ENCODE data around the gene POMGNT1.

The POMGNT1 gene

GRCh38 chr1:46153732-46154131 is 44.5 kb downstream of the POMGNT1 start:
- H3K27ac ChIP-seq (ENCODE audit: low read length, poor library complexity, severe bottlenecking) = no peak overlapping the region
- no peaks in the 10 kb centered on the region for H3K9me3 ChIP-seq (ENCODE audit: control insufficient read depth, low read length)
- WGBS = 95% methylated on average over 1 of the region's 1 CpG
- no peak overlapping the region for H3K23ac ChIP-seq (ENCODE audit: low read length in 2 of 2)
- H3K14ac ChIP-seq (ENCODE audit: low read length in 2 of 2) = no peak overlapping the region
- no peak overlapping the region for H3K18ac ChIP-seq (ENCODE audit: low read depth in 1 of 2, low read length in 2 of 2)
- no peaks in the 10 kb centered on the region for H3K79me1 ChIP-seq (replicated peaks; ENCODE audit: low read length, poor library complexity, severe bottlenecking)
- DNase-seq = no peak
- H2BK5ac ChIP-seq (ENCODE audit: low read depth, low read length, poor library complexity, severe bottlenecking) = no peak overlapping the region
- no peak overlapping the region for H3K4me2 ChIP-seq (ENCODE audit: low read length, poor library complexity, severe bottlenecking)
- no peaks in the 10 kb centered on the region for H3K27me3 ChIP-seq (ENCODE audit: control insufficient read depth in 1 of 2, insufficient read depth in 1 of 2, low read length in 2 of 2)
- no peak overlapping the region for H3K4me3 ChIP-seq (ENCODE audit: insufficient read depth in 1 of 2, low read depth in 1 of 2, low read length in 2 of 2)
- no peak overlapping the region for H3K4ac ChIP-seq (ENCODE audit: low read depth in 1 of 2, low read length in 2 of 2)
- H2BK15ac ChIP-seq (ENCODE audit: low read depth, poor library complexity, severe bottlenecking) = no peak overlapping the region
- peaks cover 2% of the 10 kb centered on the region for H3K4me1 ChIP-seq (ENCODE audit: control insufficient read depth, insufficient read depth, low read depth, low read length)
- no peak overlapping the region for H2BK120ac ChIP-seq (ENCODE audit: low read depth, low read length)
- H3K9ac ChIP-seq (ENCODE audit: low read length) = no peak overlapping the region
- H4K8ac ChIP-seq (ENCODE audit: low read length) = no peak overlapping the region
- no peak overlapping the region for H2AK5ac ChIP-seq (ENCODE audit: low read length, severe bottlenecking)
- H3K36me3 ChIP-seq (ENCODE audit: control insufficient read depth in 1 of 2, insufficient read depth in 2 of 2, low read depth in 1 of 2, low read length in 2 of 2) = no peaks in the 10 kb centered on the region
- no peak overlapping the region for H2BK12ac ChIP-seq (ENCODE audit: low read length in 2 of 2)
- no peak overlapping the region for H4K91ac ChIP-seq (ENCODE audit: low read length)
- H2AFZ ChIP-seq (ENCODE audit: low read depth, low read length) = no peak overlapping the region

DNA sequence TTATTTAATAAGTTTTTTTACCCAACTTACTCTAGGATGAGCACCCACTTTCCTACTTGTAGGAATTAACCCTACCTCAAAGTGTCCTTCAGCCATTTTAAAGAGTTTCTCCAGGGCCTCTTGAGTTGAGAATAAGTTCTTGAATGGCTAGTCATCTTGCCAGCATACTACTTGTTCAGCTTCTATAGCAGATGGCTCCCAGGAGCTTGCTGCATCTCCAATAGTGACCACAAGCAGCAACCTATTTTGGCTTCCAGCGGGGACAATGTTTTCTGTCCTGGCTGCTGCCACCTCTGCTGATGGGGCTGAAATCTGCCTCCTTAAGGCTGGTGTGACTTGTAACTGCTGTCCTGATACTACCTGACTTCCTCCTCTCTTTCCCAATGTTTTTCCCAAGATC is 45.0 kb downstream of the POMGNT1 start:
- WGBS = 100% methylated on average over 1 of the region's 1 CpG
- Histone ChIP-seq H4K91ac (ENCODE audit: low read length) (no peak overlapping the region), H3K4me2 (ENCODE audit: low read length, poor library complexity, severe bottlenecking) (no peak overlapping the region), H3K79me1 (replicated peaks; ENCODE audit: low read length, poor library complexity, severe bottlenecking) (no peaks in the 10 kb centered on the region), H2AK5ac (ENCODE audit: low read length, severe bottlenecking) (no peak overlapping the region), H4K8ac (ENCODE audit: low read length) (no peak overlapping the region), H3K9me3 (ENCODE audit: control insufficient read depth, low read length) (no peaks in the 10 kb centered on the region), H2BK5ac (ENCODE audit: low read depth, low read length, poor library complexity, severe bottlenecking) (no peak overlapping the region), H3K18ac (ENCODE audit: low read depth in 1 of 2, low read length in 2 of 2) (no peak overlapping the region), H2BK120ac (ENCODE audit: low read depth, low read length) (no peak overlapping the region), H3K4me1 (ENCODE audit: control insufficient read depth, insufficient read depth, low read depth, low read length) (peaks cover 1% of the 10 kb centered on the region), H3K14ac (ENCODE audit: low read length in 2 of 2) (no peak overlapping the region), H2AFZ (ENCODE audit: low read depth, low read length) (no peak overlapping the region), H3K27ac (ENCODE audit: low read length, poor library complexity, severe bottlenecking) (no peak overlapping the region), H2BK12ac (ENCODE audit: low read length in 2 of 2) (no peak overlapping the region), H3K27me3 (ENCODE audit: control insufficient read depth in 1 of 2, insufficient read depth in 1 of 2, low read length in 2 of 2) (peaks cover 0 to 1% of the 10 kb centered on the region in 2 experiments), H2BK15ac (ENCODE audit: low read depth, poor library complexity, severe bottlenecking) (no peak overlapping the region), H3K4me3 (ENCODE audit: insufficient read depth in 1 of 2, low read depth in 1 of 2, low read length in 2 of 2) (no peak overlapping the region), H3K4ac (ENCODE audit: low read depth in 1 of 2, low read length in 2 of 2) (no peak overlapping the region), H3K9ac (ENCODE audit: low read length) (no peak overlapping the region), H3K36me3 (ENCODE audit: control insufficient read depth in 1 of 2, insufficient read depth in 2 of 2, low read depth in 1 of 2, low read length in 2 of 2) (no peaks in the 10 kb centered on the region), H3K23ac (ENCODE audit: low read length in 2 of 2) (no peak overlapping the region)
- DNase-seq = no peak

DNA sequence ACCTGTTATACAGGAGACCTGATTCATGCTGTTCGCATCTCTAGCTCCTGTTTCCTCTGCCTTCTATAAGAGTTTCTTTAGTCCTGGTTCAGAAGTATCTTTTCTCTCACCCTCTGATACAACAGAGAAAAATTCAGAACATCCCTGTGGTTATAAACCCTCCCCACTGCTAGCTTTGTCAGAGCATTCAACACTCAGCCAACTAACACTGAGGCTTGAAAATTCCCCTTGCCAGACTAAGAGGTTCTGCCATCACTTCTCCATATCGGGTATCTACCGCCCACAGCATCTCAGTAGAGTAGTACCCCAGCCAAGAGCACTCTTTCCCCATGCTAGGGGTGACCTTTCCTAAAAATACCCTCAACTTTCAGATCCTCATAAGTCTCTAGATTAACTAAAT is 46.2 kb downstream of the POMGNT1 start:
- H2BK120ac ChIP-seq (ENCODE audit: low read depth, low read length) = no peak overlapping the region
- no peak overlapping the region for H3K14ac ChIP-seq (ENCODE audit: low read length in 2 of 2)
- H3K27me3 ChIP-seq (ENCODE audit: control insufficient read depth in 1 of 2, insufficient read depth in 1 of 2, low read length in 2 of 2) = peaks cover 0 to 4% of the 10 kb centered on the region in 2 experiments
- H3K4ac ChIP-seq (ENCODE audit: low read depth in 1 of 2, low read length in 2 of 2) = no peak overlapping the region
- H2AFZ ChIP-seq (ENCODE audit: low read depth, low read length) = no peak overlapping the region
- H2BK12ac ChIP-seq (ENCODE audit: low read length in 2 of 2) = no peak overlapping the region
- no peaks in the 10 kb centered on the region for H3K9me3 ChIP-seq (ENCODE audit: control insufficient read depth, low read length)
- no peak overlapping the region for H4K8ac ChIP-seq (ENCODE audit: low read length)
- DNase-seq = peak; percentile 44
- WGBS = 96% methylated on average over 3 of the region's 3 CpGs
- no peak overlapping the region for H2BK15ac ChIP-seq (ENCODE audit: low read depth, poor library complexity, severe bottlenecking)
- H3K79me1 ChIP-seq (replicated peaks; ENCODE audit: low read length, poor library complexity, severe bottlenecking) = no peaks in the 10 kb centered on the region
- no peak overlapping the region for H2BK5ac ChIP-seq (ENCODE audit: low read depth, low read length, poor library complexity, severe bottlenecking)
- H3K27ac ChIP-seq (ENCODE audit: low read length, poor library complexity, severe bottlenecking) = no peak overlapping the region
- no peak overlapping the region for H2AK5ac ChIP-seq (ENCODE audit: low read length, severe bottlenecking)
- no peak overlapping the region for H3K4me2 ChIP-seq (ENCODE audit: low read length, poor library complexity, severe bottlenecking)
- peak overlapping the region; percentile 24 for H3K9ac ChIP-seq (ENCODE audit: low read length)
- H3K36me3 ChIP-seq (ENCODE audit: control insufficient read depth in 1 of 2, insufficient read depth in 2 of 2, low read depth in 1 of 2, low read length in 2 of 2) = no peaks in the 10 kb centered on the region
- no peak overlapping the region for H4K91ac ChIP-seq (ENCODE audit: low read length)
- H3K23ac ChIP-seq (ENCODE audit: low read length in 2 of 2) = no peak overlapping the region
- no peak overlapping the region for H3K4me3 ChIP-seq (ENCODE audit: insufficient read depth in 1 of 2, low read depth in 1 of 2, low read length in 2 of 2)
- no peak overlapping the region for H3K18ac ChIP-seq (ENCODE audit: low read depth in 1 of 2, low read length in 2 of 2)
- no peaks in the 10 kb centered on the region for H3K4me1 ChIP-seq (ENCODE audit: control insufficient read depth, insufficient read depth, low read depth, low read length)

DNA sequence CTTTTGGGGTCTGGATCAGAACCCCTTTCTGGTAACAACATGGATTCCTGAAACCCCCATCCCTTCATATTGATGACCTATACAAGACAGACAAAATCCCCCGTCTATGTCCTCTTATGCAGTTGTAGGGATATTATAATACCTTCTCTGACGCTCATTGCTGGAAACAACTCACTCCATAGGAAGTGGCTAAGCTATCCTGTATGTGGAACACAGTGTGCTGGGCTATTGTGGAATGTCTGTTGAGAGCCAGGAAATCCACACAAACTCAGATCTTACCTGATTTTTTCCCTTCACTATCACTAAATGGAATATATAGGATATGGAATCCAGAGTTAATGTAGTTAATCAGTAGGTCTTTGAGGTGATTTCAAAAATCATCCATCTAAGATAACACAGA is 48.1 kb downstream of the POMGNT1 start:
- Histone ChIP-seq H2BK12ac (ENCODE audit: low read length in 2 of 2) (no peak overlapping the region), H3K79me1 (replicated peaks; ENCODE audit: low read length, poor library complexity, severe bottlenecking) (no peaks in the 10 kb centered on the region), H3K23ac (ENCODE audit: low read length in 2 of 2) (no peak overlapping the region), H3K4ac (ENCODE audit: low read depth in 1 of 2, low read length in 2 of 2) (no peak overlapping the region), H2BK15ac (ENCODE audit: low read depth, poor library complexity, severe bottlenecking) (no peak overlapping the region), H3K27ac (ENCODE audit: low read length, poor library complexity, severe bottlenecking) (no peak overlapping the region), H4K8ac (ENCODE audit: low read length) (no peak overlapping the region), H2BK120ac (ENCODE audit: low read depth, low read length) (no peak overlapping the region), H3K14ac (ENCODE audit: low read length in 2 of 2) (no peak overlapping the region), H2BK5ac (ENCODE audit: low read depth, low read length, poor library complexity, severe bottlenecking) (no peak overlapping the region), H3K36me3 (ENCODE audit: control insufficient read depth in 1 of 2, insufficient read depth in 2 of 2, low read depth in 1 of 2, low read length in 2 of 2) (no peaks in the 10 kb centered on the region), H3K4me3 (ENCODE audit: insufficient read depth in 1 of 2, low read depth in 1 of 2, low read length in 2 of 2) (no peak overlapping the region), H3K27me3 (ENCODE audit: control insufficient read depth in 1 of 2, insufficient read depth in 1 of 2, low read length in 2 of 2) (peaks cover 0 to 12% of the 10 kb centered on the region in 2 experiments), H3K18ac (ENCODE audit: low read depth in 1 of 2, low read length in 2 of 2) (no peak overlapping the region), H4K91ac (ENCODE audit: low read length) (no peak overlapping the region), H3K9ac (ENCODE audit: low read length) (no peak overlapping the region), H3K4me1 (ENCODE audit: control insufficient read depth, insufficient read depth, low read depth, low read length) (no peaks in the 10 kb centered on the region), H3K9me3 (ENCODE audit: control insufficient read depth, low read length) (no peaks in the 10 kb centered on the region), H2AFZ (ENCODE audit: low read depth, low read length) (no peak overlapping the region), H2AK5ac (ENCODE audit: low read length, severe bottlenecking) (no peak overlapping the region), H3K4me2 (ENCODE audit: low read length, poor library complexity, severe bottlenecking) (no peak overlapping the region)
- WGBS = no CpG with 5 or more reads among the region's 2 CpGs
- no peak for DNase-seq
